ELF-1 (cell line): ENCODE measurements around the gene ERGIC3.
A peak's percentile ranks its signal among the peaks of the same experiment; 100 is the strongest.

ENCODE experiments used
- DNase-seq: peaks from one replicate; pipeline ENCODE4 v3.0.0-alpha.2; 2016; ENCODE audit warnings: low read depth, low spot score

Gene ERGIC3

DNA sequence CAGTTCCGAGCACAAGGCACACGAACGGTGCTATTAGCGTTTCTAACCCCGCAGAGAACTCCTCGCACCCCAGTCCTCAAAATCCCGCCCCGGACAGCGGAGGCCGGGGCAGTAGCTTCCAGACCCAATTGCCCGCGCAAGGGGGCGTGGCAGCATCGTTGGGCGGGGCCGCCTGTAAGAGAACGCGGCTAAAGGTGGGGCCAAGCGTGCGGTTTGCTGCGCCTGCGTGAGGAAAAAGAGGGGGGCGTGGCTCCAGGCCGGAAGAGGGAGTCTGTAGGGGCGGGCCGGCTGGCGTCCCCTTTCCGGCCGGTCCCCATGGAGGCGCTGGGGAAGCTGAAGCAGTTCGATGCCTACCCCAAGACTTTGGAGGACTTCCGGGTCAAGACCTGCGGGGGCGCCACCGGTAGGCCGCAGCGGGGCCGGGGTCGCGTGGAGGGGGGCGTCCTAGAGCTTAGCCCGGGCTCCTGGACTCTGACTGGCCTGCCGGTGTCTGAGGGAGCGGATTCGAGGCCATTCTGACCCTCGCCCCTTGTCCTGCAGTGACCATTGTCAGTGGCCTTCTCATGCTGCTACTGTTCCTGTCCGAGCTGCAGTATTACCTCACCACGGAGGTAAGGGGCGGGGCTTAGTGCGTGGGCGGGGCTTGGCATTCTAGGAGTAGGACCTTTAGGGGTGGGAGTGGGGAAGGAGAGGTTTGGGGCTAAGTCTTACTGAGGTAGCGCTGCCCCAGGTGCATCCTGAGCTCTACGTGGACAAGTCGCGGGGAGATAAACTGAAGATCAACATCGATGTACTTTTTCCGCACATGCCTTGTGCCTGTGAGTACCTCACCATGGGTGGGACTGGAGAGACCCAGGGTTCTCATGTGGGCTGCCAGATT is at the start of gene ERGIC3:
TSS of gene ERGIC3 (plus strand) at position 296 of the 880 bp plus-strand sequence. CDS start at position 316, 20 bp downstream.
- DNase-seq = peak; percentile 99

DNA sequence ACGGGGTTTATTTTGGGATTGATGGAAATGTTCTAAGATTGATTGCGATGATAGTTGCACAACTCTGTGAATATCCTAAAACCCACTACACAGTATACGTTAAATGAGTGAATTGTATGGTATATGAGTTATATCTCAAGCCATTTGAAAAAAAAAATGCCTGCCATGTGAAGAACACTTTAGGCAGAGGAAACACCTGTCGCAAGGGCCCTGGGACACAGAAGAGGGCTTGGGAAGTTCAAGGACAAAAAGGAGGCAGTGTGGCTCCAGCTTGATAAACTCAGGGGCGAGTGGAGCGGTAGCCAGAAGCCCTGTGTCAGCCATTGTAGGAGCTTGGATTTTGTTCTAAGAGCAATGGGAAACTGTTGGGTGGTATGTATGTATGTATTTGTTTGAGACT is 49.5 kb upstream of the ERGIC3 start:
- DNase-seq = no peak

DNA sequence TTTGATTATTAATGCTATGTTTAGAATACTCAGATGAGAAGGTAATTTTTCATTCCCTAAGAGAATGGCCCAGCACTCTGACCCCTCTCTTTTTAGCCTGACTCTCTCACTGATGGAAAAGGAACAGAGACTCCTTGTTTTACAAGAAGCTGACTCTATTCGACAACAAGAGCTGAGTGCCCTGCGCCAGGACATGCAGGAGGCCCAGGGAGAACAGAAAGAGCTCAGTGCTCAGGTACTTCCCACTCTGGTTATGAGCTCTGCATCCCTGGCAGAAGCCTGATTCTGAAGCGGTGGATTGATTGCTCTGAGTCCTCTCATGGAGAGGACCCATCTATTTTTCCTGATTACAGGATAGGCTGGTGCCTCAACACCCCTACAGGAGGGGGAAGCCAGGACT is 45.4 kb upstream of the ERGIC3 start:
- no peak for DNase-seq

DNA sequence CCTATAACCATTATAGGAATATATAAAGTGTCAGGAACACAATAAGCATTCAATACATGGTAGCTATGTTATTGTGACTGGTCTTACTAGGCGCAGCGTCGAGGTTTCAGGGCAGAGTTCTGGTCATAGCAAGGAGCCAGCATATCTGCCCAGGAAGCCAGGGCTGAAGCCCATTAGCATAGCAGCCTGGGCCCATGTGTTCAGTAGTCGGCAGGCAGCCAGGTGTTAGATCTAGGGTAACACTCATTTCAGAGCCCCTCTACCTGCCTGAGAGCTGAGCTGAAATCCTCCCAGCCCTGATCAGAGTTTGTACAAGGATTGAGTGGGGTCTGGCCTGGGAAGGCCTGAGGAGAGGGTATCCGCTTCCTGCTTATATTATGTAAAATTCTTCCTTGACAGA is 44.6 kb upstream of the ERGIC3 start:
- DNase-seq = no peak

DNA sequence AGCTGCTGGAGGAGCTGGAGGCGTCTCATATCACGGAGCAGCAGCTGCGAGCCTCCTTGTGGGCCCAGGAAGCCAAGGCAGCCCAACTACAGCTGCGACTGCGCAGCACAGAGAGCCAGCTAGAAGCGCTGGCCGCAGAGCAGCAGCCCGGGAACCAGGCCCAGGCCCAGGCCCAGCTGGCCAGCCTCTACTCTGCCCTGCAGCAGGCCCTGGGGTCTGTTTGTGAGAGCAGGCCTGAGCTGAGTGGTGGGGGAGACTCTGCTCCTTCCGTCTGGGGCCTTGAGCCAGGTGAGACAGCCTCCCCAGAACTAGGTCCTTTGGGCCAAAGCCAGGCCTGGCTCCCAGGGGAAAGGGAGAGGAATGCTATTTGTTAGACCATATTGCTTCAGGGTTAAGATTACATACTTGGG is 44.1 kb upstream of the ERGIC3 start:
- DNase-seq = no peak

DNA sequence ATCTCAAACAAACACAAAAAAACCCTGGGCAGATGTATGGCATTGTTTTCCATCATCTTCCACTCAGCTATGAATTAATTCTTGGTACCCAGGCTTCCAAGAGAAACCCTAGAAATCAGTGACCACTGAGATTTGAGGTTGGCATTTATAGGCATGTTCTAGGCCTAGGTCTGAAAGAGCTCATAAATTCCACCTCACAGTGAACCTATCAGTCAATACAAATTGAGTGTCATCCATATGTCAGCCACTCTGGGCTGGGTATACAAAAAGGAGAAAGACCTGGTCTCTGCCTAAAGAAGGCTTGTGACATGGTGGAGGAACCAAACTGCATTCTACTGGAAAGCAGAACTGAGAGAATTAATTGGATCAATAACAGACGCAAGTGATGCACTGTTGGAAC is 42.6 kb upstream of the ERGIC3 start:
- no peak for DNase-seq

DNA sequence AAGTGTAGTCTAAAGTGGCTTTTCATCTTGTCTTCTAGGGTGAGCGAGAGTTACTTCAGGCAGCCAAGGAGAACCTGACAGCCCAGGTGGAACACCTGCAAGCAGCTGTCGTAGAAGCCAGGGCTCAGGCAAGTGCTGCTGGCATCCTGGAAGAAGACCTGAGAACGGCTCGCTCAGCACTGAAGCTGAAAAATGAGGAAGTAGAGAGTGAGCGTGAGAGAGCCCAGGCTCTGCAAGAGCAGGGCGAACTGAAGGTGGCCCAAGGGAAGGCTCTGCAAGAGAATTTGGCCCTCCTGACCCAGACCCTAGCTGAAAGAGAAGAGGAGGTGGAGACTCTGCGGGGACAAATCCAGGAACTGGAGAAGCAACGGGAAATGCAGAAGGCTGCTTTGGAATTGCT is 39.5 kb upstream of the ERGIC3 start:
- no peak for DNase-seq

DNA sequence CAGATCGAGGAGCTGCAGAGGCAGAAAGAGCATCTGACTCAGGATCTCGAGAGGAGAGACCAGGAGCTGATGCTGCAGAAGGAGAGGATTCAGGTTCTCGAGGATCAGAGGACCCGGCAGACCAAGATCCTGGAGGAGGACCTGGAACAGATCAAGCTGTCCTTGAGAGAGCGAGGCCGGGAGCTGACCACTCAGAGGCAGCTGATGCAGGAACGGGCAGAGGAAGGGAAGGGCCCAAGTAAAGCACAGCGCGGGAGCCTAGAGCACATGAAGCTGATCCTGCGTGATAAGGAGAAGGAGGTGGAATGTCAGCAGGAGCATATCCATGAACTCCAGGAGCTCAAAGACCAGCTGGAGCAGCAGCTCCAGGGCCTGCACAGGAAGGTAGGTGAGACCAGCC is 38.6 kb upstream of the ERGIC3 start:
- no peak for DNase-seq

DNA sequence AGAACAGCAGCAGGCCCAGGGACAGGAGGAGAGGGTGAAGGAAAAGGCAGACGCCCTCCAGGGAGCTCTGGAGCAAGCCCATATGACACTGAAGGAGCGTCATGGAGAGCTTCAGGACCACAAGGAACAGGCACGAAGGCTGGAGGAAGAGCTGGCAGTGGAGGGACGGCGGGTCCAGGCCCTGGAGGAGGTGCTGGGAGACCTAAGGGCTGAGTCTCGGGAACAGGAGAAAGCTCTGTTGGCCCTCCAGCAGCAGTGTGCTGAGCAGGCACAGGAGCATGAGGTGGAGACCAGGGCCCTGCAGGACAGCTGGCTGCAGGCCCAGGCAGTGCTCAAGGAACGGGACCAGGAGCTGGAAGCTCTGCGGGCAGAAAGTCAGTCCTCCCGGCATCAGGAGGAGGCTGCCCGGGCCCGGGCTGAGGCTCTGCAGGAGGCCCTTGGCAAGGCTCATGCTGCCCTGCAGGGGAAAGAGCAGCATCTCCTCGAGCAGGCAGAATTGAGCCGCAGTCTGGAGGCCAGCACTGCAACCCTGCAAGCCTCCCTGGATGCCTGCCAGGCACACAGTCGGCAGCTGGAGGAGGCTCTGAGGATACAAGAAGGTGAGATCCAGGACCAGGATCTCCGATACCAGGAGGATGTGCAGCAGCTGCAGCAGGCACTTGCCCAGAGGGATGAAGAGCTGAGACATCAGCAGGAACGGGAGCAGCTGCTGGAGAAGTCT is 37.9 kb upstream of the ERGIC3 start:
- no peak for DNase-seq

DNA sequence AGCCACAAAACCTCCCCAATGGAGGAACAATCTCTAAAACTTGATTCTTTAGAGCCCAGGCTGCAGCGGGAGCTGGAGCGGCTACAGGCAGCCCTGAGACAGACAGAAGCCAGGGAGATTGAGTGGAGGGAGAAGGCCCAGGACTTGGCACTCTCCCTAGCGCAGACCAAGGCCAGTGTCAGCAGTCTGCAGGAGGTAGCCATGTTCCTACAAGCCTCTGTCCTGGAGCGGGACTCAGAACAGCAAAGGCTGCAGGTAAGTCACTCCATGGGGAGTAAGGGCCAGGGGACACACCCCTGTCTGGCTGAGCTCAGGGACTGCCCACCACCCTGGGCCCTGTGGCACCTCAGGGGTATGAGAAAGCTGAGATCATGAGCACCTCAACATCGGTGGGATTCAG is 37.1 kb upstream of the ERGIC3 start:
- DNase-seq = no peak

DNA sequence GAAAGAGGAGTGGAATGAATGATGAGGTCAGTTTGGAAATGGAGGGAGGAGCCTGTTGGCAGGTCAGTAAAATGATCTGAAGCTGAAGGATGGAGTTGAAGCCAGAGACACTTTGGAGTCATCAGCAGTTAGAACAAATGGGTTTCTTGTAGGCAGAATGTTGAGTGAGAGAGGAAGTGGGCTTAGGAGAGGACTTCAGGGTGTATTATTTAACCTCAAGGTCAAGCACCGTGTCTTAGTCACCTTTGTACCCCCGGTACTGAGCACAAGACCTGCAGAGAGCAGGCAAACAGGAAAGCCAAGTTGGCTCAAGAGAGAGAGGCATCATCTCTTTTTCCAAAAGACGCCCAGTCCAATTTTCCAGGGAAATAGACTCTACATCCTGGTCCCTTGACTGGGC is 35.7 kb upstream of the ERGIC3 start:
- no peak for DNase-seq

DNA sequence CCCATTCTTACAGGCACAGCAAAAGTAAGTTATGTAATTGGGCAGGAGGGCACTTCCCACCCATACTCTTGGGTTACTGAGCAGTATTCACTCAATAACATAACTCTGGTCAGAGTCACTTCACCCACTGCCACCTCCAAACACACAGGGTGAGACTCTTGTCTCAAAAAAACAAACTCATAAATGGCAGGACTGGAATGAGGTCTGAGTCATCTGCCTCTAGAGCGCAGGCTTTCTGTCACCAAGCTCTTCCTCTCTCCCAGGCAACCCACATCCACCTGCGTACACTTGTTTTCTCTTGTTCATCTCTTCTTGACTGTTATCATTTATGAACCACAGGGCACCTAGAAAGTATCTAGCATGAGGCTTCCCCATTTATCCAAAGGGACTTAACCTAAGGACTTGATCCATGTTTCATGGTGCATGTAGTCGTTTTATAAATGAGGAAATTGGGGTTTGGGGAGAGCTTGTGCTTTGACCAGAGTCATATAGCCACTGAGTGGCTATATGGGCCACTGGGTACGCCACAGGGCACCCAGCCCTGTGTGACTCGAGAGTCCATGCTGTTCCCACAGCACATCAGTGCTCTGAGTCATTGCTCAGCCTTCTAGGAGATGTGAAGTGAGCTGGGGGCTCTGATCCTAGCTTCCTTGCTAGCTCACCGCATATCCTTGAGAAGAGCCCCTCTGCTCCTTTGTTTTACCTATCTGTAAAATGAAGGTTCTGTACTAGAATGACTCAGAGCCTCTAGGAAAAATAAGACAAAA is 34.8 kb upstream of the ERGIC3 start:
- DNase-seq = no peak

DNA sequence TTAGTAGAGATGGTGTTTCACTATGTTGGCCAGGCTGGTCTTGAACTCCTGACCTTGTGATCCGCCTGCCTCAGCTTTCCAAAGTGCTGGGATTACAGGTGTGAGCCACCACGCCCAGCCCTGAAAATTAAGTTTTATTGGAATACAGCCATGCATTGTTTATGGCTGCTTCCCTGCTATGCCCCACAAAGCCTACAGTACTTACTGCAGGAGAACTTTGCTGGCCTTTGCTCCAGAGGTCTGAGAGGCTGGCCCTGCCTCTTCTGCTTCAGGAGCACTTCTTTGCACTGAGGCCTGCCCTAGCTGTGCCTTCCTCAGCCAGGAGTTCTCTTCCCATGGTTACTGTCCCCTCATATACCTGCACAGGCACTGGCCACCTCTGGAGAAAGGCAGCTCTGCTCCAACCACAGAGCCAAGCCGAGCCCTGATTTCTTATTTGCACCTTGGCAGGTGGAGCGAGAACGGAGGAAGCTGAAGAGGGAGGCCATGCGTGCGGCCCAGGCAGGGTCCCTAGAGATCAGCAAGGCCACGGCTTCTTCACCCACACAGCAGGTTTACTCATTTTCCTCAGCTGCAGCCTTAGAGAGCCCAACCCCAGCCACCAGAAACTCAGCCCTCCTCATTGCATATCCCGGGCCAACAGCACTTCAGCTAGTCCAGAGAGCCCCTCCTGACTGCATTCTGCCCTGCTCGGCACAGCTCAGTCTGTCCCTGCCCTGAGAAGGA is 33.2 kb upstream of the ERGIC3 start:
- DNase-seq = no peak

DNA sequence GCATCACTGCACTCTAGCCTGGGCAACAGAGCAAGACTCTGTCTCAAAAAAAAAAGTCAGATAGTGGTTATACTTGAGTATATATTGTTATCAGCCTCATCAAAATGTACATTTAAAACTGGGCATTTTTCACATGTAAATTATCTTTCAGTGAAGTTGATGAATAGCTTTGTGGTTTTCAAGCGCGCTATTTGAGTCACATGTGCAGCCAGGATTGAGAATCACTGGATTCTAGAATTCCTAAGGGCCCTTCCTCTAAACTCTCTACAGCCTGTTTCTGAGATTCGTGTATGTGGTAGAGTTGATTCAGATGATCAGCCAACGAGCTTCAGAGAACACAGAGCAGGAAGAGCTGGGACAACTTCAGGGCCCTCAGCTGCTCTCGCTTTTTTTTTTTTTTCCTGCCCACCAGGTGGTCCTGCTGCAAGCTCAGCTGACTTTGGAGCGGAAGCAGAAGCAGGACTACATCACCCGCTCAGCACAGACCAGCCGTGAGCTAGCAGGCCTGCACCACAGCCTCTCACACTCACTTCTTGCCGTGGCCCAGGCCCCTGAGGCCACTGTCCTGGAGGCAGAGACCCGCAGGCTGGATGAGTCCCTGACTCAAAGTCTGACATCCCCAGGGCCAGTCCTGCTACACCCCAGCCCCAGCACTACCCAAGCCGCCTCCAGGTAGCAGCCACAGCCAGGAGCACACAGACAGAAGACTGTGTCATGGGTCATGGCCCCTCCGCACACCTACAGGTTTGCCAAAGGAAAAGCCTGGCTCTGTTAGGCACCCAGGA is 30.7 kb upstream of the ERGIC3 start:
- DNase-seq = no peak

DNA sequence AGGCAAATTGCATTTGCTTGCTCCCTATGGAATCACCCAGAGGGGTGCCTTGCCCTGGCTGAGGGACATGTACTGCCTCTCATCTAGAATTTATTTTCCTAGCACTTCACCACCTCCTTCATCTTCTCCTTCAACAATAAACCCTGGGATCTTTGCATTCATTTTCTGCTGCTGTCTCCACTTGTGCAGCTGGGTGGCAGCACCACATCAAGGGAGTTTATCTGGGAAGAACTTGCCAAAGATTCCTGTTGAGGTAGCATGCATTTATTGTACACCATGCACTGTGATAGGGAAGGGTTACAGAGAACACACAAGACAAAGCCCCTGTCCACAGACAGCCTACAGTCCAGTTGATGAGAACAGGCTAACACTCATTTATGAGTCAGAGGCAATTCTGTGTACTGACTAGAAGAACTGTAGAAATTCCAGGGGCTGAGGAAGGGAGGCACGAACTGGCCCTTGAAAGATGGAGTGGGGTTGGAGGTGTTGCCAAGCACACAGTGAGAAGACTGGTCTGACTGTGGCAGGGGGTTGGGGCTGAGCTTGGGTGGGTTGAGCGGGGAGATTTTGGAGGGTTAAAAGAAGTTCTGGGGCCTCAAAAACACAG is 30.0 kb upstream of the ERGIC3 start:
- DNase-seq = peak; percentile 14

DNA sequence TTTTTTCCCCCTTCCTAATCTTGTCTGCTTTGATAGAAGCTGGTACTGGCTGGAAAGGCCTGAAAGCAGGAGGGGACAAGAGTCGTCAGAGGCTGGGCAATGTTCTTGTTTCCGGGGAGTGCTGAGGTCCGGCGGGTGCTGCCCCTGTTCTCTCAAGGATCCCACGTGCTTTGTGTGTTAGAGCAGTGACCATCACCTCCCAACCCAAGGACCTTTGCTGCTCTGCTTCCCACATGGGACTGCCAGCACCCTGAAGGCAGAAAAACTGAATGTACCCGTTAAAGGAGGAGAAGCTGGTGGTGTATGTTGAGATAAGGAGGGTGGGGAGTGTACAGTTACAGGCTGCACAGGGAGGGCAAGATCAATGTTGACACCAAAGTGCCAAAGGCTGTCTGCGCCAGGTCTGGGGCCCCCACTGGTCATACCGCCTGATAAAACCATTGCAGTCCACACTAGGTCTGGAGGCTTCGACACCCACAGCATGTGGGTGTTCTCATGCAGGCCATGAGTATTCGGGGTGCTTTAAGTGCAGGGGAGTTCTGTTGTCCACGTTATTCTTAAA is 27.4 kb upstream of the ERGIC3 start:
- no peak for DNase-seq

DNA sequence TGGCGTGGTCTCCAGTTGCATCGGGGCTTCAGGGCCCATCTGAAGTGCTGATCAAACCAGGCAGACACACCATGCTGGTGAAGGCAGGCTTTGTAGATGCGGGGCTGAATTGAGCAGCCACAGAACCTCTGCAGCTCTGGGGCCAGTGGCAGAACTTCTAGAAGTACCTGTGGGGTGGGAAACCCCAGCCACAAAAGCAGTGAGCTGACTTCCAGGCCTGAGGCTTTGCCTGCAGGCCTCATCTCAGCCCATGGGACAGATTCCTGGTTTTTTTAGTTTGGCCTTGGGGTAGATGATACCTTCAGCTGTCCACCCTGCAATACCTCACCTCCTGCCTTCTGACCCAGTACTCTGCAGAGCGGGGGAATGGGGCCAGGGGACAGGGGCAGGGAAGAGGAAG is 26.5 kb upstream of the ERGIC3 start:
- DNase-seq = no peak

DNA sequence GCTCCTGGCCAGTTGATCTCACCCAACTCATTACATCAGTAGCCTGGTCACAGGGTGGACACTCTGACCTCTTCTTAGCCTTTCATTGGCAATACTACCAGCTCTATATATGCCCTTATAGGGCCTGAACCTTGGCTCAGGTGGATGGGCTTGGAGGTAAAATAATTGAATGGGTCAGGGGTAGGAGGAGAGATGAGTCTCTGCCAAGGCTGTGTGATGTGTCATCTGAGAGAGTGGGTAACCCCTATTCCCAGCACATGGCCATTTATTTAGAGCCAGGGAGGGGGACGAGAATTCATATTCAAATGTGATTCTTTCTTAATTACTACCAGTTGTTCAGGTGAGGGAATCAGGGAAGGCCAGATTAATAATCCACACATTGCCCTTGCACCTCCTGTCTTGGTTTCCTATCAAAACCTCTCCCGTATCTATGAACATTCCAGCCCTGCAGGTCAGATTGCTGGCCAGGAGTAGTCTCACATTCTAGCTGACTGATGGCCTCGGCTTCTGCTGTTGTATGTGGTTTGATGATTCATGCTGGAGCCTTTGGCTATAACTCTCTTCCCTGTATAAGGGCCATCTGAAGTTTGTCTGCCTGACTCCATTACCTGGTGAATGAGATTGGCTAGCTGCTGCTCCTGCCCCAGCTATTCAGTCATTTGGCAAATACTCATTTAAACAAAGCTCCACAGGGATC is 25.8 kb upstream of the ERGIC3 start:
- DNase-seq = no peak

DNA sequence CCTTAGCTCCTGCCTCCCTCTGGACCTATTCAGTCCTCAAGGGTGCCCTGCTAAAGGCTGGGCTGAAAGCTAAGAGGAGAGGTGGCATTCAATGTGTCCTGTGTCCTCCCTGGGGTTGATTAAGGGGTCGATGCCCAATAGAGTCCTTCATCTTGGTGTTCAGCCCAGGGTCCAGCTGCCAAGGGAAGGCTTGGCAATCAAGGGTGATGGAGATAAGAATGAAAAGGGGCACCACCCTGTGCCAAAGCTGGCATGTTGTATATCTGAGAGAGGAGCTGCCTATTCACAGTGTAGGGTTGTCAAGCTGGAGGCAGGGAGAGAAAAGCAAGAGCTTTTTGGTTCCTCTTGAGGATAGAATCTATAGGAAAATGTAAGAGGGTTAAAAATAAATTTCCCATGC is 24.8 kb upstream of the ERGIC3 start:
- no peak for DNase-seq
